ENCODE data around the gene CTAG2. TPM values are rescaled to one million over a fixed set of nuclear protein-coding genes. Genes with fewer than 3 reads are reported as not detected.
"Not testable (repeated sequence)": the region's sequence is repeated elsewhere in the genome, so short reads cannot be mapped to it uniquely, and the experiment has no call there.

The CTAG2 gene
- polyA plus RNA-seq, 3 donors = not detected

GRCh38 chrX:154648931-154649330, 4.4 kb downstream of the CTAG2 start:
- DNase-seq = no peak

GRCh38 chrX:154645745-154646378, 7.5 kb downstream of the CTAG2 start:
- DNase-seq = not testable (repeated sequence)

- not testable (repeated sequence) for DNase-seq
Measured at GRCh38 chrX:154643708-154644107, 9.7 kb downstream of the CTAG2 start.

- not testable (repeated sequence) for DNase-seq
Measured at GRCh38 chrX:154641740-154642139, 11.6 kb downstream of the CTAG2 start.

GRCh38 chrX:154633661-154634060, 19.7 kb downstream of the CTAG2 start:
- DNase-seq = not testable (repeated sequence)

GRCh38 chrX:154630949-154631348, 22.4 kb downstream of the CTAG2 start:
- not testable (repeated sequence) for DNase-seq

GRCh38 chrX:154628960-154629359, 24.4 kb downstream of the CTAG2 start:
- not testable (repeated sequence) for DNase-seq

- not testable (repeated sequence) for DNase-seq
Measured at GRCh38 chrX:154620767-154621414, 32.5 kb downstream of the CTAG2 start.

- DNase-seq = not testable (repeated sequence)
Measured at GRCh38 chrX:154619182-154619581, 34.2 kb downstream of the CTAG2 start, which contains the start of gene CTAG1B. TSS of gene CTAG1B (minus strand) at chrX:154619282. CDS start at chrX:154619218, 64 bp downstream.

- DNase-seq = not testable (repeated sequence)
Measured at GRCh38 chrX:154613586-154613985, 39.8 kb downstream of the CTAG2 start.

- DNase-seq = not testable (repeated sequence)
Measured at GRCh38 chrX:154611146-154611545, 42.2 kb downstream of the CTAG2 start.

GRCh38 chrX:154608823-154609222, 44.6 kb downstream of the CTAG2 start:
- DNase-seq = not testable (repeated sequence)

GRCh38 chrX:154607976-154608375, 45.4 kb downstream of the CTAG2 start:
- DNase-seq = not testable (repeated sequence)

- no peak for DNase-seq
Measured at GRCh38 chrX:154607370-154607769, 46.0 kb downstream of the CTAG2 start.

GRCh38 chrX:154605566-154605965, 47.8 kb downstream of the CTAG2 start:
- DNase-seq = no peak

GRCh38 chrX:154603438-154604430, 49.6 kb downstream of the CTAG2 start:
- no peak for DNase-seq

GRCh38 chrX:154602766-154603437, 50.5 kb downstream of the CTAG2 start:
- DNase-seq = no peak

- no peak for DNase-seq
Measured at GRCh38 chrX:154602226-154602625, 51.2 kb downstream of the CTAG2 start.
